ENCODE measurements around the gene CNTN5.

The CNTN5 gene

DNA sequence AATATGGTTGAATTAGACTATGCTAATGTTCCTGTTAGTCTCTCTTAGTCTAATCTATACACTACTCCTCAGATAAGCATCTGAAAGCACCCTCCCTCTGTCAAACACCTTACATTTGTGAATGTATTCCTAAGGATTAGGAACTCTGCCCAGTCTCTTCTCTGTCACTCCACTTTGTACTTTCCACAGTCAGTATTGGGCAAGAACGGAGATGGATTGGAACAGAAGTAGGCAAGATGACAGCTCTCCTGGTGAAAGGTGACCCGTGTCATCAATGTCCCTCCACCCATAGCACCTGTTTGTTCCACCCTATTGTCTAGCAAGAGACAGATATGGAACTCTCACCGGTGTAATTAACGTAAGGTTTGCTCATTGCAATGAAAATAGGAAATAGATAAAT is 613.8 kb downstream of the CNTN5 start:
- no peak for DNase-seq
- no peak for TF ChIP-seq GATA1 (IDR thresholded peaks at IDR 0.05; ENCODE audit: low read depth, low read length)
- TF ChIP-seq POLR2A (IDR thresholded peaks at IDR 0.05; ENCODE audit: low read length): no peak

DNA sequence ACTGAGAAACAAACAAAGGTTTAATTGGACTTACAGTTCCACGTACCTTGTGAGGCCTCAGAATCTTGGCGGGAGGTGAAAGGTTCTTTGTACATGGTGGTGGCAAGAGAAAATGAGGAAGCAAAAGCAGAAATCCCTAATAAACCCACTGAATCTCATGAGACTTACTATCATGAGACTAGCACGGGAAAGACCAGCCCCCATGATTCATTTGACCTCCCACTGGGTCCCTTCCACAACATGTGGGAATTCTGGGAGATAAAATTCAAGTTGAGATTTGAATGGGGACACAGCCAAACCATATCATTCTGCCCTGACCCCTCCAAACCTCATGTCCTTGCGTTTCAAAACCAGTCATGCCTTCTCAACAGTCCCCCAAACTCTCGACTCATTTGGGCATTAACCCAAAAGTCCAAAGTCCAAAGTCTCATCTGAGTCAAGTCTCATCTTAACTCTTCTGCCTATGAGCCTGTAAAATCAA is 617.4 kb downstream of the CNTN5 start:
- TF ChIP-seq POLR2A (IDR thresholded peaks at IDR 0.05; ENCODE audit: low read length) (no peak), GATA1 (IDR thresholded peaks at IDR 0.05; ENCODE audit: low read depth, low read length) (no peak)

DNA sequence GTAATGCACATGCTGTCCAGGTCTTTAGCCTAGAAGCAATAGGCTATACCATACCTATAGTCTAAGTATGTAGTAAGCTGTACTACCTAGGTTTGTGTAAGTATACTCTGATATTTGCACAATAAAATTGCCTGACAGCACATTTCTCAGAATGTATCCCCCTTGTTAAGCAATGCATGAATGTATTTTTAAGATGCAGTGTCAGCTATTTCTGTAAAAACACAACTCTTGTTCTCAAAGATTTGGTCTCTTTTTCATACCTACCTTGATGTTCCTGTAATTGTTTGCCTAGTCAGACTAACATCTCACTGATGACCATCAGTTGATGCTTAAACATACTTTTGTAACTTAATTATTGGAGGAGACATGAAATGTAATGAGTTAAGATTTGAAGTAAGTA is 619.9 kb downstream of the CNTN5 start:
- DNase-seq: no peak
- TF ChIP-seq POLR2A (IDR thresholded peaks at IDR 0.05; ENCODE audit: low read length) (no peak), GATA1 (IDR thresholded peaks at IDR 0.05; ENCODE audit: low read depth, low read length) (no peak)

More for the DNA sequence above, 617.4 kb downstream of the CNTN5 start:
- DNase-seq: no peak

DNA sequence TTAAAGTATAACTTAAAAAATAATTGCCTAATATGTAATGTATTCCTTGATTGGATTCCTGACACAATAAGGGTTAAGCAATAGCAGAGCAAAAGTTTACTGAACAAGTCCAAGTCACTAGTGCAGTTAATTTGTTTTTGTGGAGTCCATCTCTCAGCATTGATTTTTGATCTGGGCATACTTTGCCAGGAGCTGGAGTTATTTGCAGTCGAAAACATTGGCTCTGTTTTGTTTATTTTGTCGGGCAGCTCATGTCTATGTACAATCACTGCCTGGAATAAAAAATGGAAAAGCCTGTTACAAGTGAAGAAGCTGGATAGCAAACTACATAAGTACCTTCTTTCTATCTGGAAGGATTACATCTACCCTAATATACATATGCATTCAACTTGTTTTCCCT is 625.2 kb downstream of the CNTN5 start:
- TF ChIP-seq GATA1 (IDR thresholded peaks at IDR 0.05; ENCODE audit: low read depth, low read length) (no peak), POLR2A (IDR thresholded peaks at IDR 0.05; ENCODE audit: low read length) (no peak)
- no peak for DNase-seq

DNA sequence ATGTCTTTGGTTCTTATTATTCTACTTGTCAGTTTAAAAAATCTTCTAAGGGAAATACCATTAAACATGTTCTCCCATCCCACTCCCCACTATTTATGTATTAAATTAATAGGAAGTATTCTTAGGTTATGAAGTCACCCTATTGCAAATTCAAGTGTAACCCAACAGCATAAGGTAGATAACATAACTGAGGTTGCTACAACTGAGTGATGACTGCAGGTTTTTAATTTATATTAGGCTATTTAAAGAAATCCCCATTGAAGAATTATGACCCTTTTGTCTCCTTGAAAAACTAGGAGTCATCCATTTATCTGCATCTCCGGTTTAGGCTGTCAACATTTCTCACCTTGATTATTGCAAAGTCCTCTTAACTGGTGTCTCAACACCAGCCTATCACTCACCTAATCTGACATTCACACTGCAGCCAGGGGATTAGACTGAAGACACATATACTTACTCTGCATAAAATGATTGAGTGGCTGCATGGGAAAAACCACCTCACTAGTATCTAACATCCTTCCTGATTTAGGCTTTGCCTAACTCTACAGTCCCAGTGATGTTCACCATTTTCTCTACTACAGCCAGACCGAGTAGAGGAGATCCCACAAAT is 649.4 kb downstream of the CNTN5 start:
- TF ChIP-seq POLR2A (IDR thresholded peaks at IDR 0.05; ENCODE audit: low read length) (no peak), GATA1 (IDR thresholded peaks at IDR 0.05; ENCODE audit: low read depth, low read length) (no peak)
- no peak for DNase-seq

DNA sequence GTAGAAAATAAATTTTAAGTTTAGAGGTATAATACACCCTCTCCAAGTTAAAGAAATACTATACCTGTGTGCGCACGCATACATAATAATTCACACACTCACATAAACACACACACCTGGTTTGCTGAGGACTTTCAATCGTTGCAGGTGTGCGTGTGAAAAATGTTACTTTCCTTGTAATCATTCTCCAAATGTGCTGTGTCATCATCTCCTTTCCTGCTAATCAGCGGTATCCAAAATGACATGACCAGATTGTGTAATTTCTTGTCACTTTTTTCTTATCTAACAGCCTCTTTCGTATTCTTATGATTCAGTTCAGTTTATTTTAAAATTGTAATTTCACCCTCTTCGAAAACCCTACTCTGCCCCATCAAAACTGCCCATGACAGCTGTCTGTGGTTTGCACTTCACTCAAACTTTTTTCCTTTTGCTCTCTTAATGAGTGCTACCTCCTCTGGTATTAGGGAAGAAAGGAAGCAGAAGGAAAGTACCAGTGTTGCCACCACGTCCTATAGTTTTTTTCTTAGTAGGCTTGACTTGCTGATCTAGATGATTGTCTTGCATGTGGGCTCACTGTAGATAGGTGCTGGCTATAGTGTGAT is 651.2 kb downstream of the CNTN5 start:
- DNase-seq: no peak
- TF ChIP-seq GATA1 (IDR thresholded peaks at IDR 0.05; ENCODE audit: low read depth, low read length) (no peak), POLR2A (IDR thresholded peaks at IDR 0.05; ENCODE audit: low read length) (no peak)

DNA sequence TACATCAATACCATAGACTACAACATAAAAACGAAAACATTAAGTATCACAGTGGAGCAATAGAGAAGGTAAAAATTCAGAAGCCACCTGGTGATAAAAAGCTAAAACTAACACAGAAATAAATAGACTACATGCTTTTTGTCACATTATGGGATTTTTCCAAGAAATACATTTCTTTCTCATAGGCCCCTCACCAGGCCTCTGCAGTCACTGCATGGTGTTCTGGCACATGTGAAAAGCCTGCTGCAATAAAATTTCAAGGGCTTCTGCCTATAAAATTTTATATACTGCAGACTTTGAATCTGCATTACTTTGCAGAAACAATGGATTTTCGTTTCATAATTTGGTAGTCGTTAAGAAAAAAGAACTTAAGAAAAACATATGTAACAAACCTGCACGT is 655.5 kb downstream of the CNTN5 start:
- TF ChIP-seq GATA1 (IDR thresholded peaks at IDR 0.05; ENCODE audit: low read depth, low read length): no peak
- TF ChIP-seq POLR2A (IDR thresholded peaks at IDR 0.05; ENCODE audit: low read length): no peak
- DNase-seq: no peak

DNA sequence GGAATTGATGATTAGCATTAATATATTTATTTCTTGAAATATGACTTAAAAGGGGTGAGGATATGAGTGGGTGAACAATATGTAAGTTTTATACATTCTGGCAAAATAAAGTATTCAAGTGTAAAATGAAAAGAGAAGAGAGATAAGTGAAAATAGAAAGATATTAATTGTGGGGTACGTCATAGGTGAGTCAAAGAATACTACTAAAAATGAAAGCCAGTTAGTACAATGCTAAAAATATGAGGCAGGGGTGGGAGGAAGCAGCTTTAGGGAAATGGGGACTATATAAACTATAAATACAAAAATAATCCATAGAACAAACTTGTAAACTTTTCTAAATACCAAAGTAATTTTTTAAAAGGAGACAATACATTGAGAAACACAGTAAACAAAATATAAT is 661.4 kb downstream of the CNTN5 start:
- no peak for DNase-seq
- no peak for TF ChIP-seq POLR2A (IDR thresholded peaks at IDR 0.05; ENCODE audit: low read length)
- no peak for TF ChIP-seq GATA1 (IDR thresholded peaks at IDR 0.05; ENCODE audit: low read depth, low read length)

DNA sequence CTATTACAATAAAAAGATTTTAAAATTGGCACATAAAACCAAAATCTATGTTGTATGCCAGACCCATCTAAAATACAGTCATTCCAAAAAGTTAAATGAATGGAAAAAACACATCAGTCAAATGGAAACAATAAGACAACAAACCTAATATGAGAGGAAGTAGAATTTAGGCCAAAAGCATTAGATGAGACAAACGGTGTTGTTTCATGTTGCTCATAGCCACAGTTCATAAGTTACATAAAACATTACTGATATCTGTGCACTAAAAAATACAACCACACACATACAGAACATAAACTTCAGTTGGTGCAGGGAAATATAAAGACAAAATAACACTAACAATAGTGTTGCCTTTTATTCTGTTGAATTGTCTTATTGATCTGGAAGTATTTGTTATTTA is 661.9 kb downstream of the CNTN5 start:
- TF ChIP-seq POLR2A (IDR thresholded peaks at IDR 0.05; ENCODE audit: low read length) (no peak), GATA1 (IDR thresholded peaks at IDR 0.05; ENCODE audit: low read depth, low read length) (no peak)
- no peak for DNase-seq

DNA sequence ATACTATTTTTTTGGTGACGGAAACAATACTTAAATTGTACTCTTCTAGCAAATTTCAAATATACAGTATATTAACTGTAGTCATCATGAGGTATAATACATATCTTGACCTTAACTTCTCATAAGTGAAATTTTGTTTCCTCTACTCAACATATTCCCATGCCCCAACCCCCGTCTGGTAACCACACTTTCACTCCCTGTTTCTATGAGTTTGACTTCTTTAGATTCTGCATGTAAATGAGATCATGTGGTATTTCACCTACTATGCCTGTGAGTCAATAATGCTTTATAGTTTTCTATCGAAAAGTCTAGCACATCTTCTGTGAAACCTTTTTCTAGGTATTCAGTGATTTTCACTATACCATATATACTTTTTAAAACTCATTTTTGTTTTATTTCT is 663.2 kb downstream of the CNTN5 start:
- DNase-seq: no peak

DNA sequence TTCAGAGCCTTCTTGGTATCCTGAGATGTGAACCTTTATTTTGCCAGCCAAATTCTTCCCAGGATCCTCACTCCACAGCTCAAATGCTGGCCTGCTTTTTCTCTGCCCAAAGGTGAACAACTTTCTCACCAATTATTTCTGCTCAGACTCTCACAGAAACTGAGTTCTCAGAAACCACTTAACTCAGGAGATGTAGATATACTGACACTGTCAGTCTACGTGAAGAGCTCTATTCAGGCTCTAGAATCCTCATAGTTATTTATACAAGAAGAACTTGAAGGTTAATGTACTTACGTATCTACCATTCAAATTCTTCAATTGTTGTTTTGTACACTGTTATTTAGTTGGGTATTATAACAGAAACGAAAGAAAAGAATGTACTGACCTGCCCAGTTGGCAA is 666.1 kb downstream of the CNTN5 start:
- DNase-seq: no peak
- TF ChIP-seq GATA1 (IDR thresholded peaks at IDR 0.05; ENCODE audit: low read depth, low read length) (no peak), POLR2A (IDR thresholded peaks at IDR 0.05; ENCODE audit: low read length) (no peak)

More for the DNA sequence above, 663.2 kb downstream of the CNTN5 start:
- TF ChIP-seq POLR2A (IDR thresholded peaks at IDR 0.05; ENCODE audit: low read length): no peak
- TF ChIP-seq GATA1 (IDR thresholded peaks at IDR 0.05; ENCODE audit: low read depth, low read length): no peak

DNA sequence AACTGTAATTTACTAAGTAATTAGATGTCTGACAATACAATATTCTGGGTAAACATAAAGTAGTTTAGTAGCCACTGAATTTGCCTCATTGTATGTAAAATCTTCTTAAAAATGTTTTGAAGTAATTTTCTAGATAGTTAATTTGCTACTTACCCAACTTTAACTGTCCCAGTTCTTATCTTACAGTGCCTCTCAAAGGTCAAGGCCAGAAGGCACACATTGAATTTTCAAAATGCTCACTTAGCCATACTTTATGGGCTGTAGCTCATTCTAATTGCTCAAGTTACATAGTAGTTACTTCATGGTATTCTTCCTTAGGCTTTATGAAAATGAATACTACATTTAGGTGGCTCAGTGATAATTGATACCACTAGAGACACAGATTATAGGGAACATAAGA is 666.6 kb downstream of the CNTN5 start:
- TF ChIP-seq GATA1 (IDR thresholded peaks at IDR 0.05; ENCODE audit: low read depth, low read length) (no peak), POLR2A (IDR thresholded peaks at IDR 0.05; ENCODE audit: low read length) (no peak)
- no peak for DNase-seq

DNA sequence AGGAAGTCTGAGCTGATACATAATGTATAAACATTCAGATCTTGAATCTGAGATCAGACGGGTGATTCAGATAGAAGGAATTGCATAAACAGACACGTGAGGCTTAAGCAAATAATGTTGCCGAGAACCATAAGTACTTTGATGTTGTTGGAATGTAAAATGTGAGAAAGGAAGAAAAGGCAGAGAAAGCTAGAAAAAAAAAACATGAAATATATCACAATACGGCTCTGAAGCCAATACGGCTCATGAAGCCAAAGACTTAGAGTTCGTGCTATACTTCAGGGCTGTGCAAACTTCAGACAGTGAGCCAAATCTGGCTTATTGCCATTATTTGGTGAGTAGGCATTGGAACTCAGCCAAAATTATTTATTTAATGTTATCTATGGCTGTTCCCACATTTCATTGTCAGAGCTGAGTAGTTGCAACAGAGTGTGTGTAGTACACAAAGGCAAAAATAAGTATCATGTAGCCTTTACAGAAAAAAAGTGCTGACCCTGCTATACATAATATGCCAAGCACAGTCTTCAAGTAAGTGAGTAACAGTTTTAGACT is 673.3 kb downstream of the CNTN5 start:
- no peak for TF ChIP-seq GATA1 (IDR thresholded peaks at IDR 0.05; ENCODE audit: low read depth, low read length)
- no peak for TF ChIP-seq POLR2A (IDR thresholded peaks at IDR 0.05; ENCODE audit: low read length)
- DNase-seq: peak; percentile 2 to 20

DNA sequence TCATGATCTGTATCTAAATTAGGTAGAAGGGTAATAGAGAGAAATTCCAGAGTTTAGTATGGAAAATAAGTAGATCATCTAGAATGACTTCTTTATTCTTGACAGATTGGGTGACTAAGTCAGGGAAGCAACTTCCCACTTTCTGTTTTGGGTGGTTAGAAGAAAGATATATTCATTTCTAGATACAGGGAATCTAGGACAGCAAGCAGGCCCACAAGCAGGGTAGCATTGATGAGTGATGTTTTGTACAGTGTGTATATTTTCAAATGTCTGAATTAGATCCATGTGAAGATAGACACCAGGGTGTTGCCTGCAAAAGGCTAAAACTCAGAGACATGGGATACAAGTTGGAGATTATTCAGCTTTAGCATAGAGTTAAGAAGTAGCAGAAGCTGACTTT is 674.4 kb downstream of the CNTN5 start:
- TF ChIP-seq POLR2A (IDR thresholded peaks at IDR 0.05; ENCODE audit: low read length): no peak
- no peak for TF ChIP-seq GATA1 (IDR thresholded peaks at IDR 0.05; ENCODE audit: low read depth, low read length)
- no peak for DNase-seq

DNA sequence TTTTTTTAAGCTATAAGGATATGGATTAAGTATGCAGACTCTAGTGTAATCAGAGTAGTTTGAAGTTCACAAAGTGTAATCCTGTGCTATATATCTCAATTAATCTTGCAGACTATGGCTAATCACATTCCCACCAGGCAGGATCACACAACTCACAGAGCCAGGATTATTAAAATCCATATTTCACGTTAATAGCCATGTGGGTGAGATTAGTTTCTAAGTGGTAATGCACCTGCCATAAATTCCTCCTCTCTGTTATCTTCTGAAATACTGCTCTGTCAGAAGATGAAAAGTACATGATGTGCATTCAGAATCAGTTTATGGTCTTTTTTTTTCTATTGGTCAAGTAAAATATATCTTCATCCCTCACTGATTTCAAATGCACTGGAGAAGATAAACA is 686.1 kb downstream of the CNTN5 start:
- TF ChIP-seq POLR2A (IDR thresholded peaks at IDR 0.05; ENCODE audit: low read length) (no peak), GATA1 (IDR thresholded peaks at IDR 0.05; ENCODE audit: low read depth, low read length) (no peak)
- no peak for DNase-seq
